Fibroblast of skin of right biceps (primary cell): ENCODE measurements around the gene DBN1.

Source experiments
- DNase-seq: peaks from one replicate; pipeline ENCODE4 v3.0.0-alpha.2; 2013

The DBN1 gene

DNA sequence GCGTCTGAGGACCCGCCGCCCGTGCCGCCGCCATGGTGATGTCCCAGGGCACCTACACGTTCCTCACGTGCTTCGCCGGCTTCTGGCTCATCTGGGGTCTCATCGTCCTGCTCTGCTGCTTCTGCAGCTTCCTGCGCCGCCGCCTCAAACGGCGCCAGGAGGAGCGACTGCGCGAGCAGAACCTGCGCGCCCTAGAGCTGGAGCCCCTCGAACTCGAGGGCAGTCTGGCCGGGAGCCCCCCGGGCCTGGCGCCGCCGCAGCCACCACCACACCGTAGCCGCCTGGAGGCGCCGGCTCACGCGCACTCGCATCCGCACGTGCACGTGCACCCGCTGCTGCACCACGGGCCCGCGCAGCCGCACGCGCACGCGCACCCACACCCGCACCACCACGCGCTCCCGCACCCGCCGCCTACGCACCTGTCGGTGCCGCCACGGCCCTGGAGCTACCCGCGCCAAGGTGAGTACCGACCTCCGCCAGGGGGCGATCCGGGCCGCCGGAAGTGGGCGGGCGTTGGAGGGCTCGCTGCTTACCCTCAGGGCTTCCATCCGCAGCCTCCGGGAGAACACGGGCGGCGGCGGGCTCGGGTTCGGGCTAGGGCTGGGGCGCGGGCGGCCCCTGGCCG, 18.3 kb downstream of the DBN1 start:
- peak; percentile 74 for DNase-seq

DNA sequence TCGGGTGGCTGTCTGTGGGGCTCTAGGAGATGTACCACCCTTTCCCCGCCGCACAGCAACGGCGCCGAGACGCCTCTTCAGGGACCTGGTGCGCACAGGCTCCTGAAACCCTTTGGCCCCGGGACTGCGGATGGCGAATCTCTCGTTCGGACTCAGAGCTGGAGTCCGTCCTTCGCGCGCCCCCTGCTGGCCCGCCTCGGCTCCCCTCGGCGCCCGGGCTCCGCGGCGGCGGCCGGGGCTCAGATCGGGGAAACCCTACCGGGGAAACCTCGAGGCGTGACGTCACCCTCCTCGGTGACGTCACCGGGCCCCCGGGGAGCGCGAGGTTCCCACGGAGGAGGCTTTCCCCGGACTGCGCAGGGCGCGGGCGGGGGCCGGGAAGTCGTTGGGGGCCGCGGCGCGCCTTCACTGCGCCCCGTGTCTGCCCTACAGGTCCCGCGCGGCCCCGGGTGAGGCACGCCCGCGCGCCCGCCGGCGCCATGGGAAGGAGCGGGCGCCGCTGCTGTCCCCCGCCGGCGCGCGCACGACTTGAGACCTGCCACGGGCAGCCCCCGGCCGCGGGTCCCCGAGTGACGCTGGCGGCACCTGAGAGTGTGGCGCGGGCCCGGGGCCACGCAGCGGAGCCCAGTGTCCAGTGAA, 18.9 kb downstream of the DBN1 start:
- DNase-seq, result peak; percentile 87

DNA sequence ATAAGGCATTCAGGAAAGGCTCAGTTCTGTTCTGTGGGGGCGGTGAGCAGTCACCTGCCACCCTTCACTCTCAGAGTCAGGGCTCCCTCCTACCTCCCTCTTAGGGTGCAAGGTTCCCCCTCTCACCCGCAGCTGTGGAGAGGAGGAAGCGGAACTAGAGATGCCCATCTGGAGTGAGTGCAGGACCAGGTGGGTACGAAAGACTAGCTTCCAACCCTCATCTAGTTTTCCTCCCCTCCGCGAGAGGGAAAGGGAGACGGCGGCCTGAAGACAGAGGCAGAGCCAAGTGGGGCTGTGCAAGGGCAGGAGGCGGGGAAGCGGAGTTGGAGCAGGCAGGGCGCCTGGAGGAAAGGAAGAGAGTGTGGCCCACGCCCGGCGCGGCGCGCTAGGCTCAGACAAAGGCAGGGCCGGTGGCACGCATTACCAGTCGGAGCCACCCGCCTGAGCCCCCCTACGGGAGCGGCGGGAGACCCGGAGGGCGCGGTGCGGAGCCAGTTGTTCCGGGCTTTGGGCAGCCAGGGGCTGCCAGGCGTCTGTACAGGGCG, 19.5 kb downstream of the DBN1 start:
- DNase-seq, result no peak

DNA sequence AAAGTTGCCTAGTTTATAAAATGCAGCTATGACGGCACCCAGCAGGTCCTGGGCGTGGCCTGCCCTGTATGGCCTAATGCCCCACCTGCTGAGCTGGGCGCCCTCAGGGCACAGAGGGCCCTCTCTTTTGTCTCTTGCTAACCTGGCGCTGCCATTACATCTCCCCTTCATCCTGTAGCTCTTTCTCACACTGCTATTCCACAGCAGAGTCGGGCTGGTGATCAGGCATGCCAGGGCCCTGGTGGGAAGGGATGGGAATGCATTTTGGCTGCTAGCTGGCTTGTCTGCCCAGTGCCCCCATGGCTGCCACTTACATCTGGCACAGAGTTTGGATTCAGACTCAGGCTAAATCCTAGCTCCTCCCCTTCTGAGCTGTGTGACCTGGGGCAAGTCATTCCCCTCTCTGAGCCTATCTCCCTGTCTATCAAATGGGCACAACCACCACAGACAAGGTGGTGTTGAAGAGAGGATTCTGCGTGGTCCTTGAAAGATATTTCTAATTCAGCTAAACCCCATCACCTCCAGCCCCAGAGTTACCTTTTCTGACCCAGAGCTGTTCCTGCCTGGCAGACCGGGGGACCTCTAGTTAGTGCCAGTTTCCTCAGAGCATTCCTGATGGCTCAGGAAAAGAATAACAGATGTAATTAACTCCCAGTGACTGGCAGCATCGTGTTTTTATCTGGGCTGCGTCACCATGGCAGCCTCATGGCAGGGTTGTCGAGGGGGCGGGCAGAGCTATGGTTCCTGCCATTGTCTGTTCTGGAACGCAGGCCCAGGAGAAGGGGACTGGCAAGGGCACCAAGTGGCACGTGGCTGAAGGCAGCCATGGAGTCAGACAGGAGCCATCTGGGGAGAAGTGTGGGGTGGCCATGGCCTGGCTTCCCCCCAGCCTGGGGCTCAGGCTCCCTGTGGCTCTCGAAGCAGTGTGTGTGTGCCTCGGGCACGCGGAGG, 20.5 kb downstream of the DBN1 start:
- no peak for DNase-seq

DNA sequence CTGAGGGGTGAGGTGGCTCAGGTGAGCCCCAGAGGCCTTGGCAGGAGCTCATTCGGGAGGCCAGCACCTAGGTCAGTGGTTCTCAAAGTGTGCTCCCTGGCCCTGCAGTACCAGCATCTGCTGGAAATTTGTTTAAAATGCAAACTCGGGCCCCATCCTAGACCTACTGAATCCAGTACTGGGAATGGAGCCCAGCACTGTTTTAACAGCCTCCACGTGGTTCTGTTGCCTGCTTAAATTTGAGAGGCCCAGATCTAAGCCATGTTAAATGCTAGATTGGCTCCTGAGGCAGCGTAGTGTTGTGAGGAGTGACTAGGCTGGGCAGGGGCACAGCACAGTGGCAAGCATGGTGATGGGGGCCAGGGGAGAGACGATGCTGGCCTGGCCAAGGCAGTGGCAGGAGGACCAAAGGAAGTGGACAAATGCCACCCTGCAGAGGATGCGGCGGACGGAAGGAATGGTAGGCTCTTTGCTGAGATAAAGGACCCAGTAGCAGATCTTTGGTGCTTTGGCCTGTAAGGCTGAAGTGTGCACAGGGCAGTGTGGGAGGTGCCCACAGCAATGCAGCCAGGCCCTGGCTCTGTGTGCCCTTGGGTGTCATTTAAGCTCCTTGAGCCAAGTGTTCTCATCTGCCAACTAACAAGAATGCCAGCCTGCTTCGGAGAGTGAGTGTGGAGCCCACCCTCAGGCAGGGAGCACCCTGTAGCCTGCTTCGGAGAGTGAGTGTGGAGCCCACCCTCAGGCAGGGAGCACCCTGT, 22.6 kb downstream of the DBN1 start:
- no peak for DNase-seq

DNA sequence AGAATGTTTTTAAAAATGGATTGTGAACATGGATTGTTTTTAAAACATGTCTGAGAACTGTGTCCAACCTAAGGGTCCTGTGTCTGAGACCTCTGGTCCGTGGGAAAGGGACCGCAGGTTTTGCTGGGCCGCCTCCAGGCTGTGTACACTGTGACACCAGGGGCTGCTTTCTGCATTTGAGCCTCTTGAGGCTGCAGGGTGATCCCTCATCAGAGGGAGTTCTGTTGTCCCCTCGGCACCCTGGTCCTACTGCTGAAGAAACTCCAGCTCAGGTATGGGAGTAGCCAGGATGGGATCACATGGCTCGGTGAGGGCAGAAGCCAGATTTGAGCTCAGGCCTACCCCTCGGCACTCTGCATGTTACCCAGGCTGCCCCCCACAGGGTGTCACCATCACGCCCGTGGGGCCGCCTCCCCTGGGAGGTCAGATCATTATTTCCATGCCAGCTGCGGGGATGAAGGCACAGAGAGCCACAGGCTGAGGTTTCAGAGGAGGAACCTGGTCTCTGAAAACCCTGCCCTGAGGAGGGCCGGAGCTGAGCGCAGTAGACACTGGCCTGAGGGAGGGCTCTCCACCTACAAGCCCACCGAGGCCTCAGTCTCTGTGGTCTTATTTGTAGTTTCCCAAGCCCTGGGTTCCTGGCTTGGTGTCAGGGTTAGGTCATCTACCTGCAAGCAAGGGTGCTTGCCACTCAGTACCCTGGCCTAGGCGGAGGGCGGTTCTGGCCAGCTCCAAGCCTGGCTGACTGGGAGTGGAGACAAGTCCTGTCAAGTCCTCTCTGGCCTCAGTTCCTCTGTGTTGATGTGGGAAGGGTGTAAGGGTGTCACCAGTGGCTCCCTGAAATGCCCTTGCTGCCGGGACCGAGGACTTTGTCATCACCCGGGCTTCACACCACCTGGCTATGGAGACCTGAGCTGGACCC, 24.0 kb downstream of the DBN1 start:
- no peak for DNase-seq

DNA sequence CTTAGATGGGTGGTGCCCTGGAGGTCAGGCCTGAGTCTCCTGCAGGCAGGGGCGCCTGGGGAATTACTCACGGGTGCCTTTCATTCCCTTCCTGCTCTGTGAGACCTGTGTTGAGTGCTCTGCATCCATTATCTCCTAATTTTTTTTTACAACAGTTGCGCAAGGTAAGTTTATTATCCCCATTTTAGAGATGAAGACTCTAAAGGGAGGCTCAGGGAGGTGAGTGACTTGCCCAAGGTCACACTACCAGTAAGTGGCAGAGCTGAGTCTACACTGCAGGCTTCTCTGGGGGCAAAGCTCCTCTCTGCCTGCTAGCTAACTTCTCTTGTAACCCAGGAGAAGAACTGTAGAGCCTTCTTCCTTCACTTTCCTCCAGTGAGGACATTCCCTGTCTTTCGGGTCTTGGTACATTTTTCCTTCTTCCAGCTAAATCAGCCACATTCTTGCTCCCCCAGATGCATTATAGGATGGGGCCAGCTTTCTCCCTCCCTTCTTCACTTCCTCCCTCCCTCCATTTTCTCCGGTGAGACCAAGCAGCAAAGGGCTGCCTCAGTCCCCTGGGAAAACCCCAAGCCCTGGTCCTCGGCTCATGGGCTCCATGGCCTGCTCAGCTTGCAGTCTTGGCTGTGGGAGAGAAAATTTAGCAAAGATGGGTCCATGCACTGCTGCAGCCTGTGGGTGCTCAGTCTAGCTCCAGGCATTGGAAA, 25.0 kb downstream of the DBN1 start:
- DNase-seq, result no peak

DNA sequence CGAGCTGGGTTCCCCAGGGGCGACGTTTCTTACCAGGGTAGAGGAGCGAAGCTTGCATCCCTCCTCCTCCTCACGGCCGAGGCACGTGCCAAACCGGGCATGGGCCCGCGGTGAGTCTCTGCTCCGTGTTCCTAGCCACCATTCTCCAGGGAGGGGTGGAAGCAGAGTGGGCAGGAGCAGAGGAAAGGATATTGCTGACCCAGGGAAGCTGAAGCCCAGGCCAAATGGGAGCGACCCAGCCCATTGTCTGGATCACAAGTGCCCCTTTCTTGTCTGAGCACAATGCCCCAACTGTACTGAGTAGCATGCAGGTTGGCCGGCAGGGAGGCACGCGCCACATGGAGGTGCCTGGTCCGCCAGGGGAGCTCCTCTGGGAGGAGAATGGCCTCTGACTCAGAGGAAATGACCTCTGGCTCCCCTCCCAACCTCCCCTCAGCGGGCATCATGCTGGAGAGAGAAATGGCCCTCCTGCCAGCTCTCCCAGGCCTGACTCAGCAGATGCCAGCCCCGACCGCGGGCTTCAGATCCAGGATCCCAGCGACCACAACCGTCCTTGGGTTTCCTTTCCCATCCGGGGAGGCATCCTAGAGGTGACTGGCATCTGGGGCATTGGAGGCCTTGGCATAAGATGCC, 25.7 kb downstream of the DBN1 start:
- peak; percentile 62 for DNase-seq

DNA sequence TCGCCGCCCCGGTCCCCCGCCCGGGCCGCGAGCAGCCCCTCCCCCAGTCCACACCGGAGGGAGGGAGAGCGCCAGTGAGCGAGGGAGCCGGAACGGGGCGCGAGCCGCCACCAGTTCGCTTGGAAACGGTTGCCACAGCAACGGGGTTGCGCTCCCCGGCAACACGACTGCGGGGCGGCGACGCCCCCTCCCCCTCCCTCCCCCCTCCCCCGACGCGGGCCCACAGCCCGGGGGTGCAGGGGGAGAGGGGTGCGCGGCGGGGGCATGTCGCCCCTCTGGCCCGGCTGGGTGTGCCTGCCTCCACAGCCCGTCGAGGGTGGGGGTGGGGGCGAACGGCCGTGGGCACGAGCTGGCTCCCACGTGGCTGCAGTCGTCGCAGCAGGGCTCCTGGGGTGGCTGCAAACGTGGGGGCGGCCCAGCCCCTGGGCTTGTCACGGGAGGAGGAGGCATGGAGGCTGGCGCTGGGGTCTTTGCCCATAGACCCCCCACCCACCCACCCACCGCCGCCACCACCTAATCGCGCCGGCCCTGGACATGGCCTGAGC, 26.3 kb downstream of the DBN1 start:
- DNase-seq, result peak; percentile 50

DNA sequence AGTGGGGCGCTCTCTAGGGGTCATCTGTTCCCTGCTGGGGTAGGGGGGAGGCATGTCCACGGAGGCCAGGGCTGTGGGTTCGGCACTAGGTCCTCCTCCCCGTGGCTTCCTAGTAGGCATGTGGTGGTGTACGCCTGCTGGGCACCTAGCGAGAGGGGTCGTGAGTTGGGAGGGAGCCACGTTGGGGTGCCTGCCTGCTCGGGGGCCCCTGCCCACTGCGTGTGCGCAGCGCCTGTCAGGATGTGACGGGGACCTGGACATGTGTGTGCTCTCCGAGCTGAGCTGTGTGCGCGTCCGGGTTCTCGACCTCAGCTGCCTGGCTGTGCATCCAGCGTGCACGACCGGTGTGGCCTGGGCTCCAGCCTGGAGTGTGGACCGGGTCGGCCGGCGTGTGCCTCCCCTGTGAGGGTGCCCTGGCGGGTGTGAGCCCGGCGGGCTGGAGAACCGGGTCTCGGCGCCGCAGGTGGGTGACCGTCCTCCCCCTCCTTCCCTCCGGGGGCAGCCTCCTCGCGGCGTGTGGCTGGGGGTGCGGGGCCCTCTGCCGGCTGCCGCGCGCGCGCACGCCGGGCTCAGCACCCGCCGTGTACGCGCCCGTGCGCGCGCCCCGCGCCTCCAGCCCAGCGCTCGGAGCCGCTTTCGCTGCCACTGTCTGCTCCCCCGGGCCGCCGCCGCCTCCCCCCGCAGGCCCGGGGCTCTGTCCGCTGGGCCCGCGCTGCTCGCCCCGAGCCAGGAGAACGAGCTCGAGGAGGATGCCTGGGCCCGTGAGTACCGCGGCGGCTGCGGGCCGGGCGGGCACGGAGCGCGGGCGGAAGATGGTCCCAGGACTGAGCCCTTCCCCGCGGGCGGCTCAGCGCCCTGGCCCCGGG, 27.0 kb downstream of the DBN1 start, which contains the start of gene PRR7:
Gene PRR7 (plus strand): TSS at position 615 of the 866 bp plus-strand sequence. CDS start 8,254 bp downstream, outside the sequence.
- DNase-seq, result peak; percentile 76

DNA sequence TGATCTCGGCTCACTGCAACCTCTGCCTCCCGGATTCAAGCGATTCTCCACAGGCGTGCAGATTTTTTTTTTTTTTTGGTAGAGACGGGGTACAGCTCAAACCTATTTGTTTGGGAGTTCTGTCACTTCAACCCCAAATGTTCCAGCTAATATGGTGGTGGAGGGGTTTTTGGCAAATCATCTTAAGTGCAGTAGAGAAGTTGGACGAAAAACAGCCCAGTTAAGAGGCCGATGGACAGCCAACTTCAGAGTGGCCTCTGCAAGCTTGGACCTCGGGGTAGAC, 27.6 kb downstream of the DBN1 start:
- no peak for DNase-seq

DNA sequence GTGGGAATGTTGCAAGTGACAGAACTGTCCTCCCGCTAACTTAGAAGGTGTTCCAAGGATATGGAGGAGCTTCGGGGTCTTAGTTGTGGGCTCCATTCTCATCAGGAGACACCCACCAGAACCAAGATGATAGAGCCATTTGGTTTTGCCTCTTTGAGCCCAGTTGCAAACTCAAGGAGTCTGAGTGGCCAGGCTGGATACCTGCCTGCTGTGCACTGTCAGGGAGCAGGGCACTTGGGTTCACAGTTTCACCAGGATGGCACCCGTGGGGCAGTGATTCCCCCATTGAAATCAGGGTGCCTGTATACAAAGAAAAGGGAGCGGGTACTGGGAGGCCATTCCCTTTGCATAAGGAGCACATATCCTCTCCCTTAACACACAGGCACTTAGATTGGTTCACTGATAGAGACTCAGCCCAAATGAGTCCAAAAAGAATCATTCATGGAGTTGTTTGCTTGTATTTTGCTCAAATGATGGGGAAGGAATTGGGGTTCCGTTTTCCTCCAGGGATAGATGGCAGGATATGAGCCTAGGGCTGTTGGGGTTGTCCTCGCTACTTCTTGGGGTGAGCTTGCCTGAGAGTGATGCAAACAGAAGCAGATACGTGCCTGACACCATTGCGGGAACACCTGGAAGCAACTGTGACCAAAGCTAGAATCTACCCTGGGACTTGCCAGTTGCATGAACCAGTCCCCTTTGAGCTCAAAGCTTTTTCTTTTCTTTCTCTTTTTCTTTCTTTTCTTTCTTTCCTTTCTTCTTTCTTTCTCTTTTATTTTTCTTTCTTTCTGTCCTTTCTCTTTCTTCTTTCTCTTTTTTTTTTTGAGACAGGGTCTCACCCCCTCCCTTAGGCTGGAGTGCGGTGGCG, 28.1 kb downstream of the DBN1 start:
- no peak for DNase-seq

DNA sequence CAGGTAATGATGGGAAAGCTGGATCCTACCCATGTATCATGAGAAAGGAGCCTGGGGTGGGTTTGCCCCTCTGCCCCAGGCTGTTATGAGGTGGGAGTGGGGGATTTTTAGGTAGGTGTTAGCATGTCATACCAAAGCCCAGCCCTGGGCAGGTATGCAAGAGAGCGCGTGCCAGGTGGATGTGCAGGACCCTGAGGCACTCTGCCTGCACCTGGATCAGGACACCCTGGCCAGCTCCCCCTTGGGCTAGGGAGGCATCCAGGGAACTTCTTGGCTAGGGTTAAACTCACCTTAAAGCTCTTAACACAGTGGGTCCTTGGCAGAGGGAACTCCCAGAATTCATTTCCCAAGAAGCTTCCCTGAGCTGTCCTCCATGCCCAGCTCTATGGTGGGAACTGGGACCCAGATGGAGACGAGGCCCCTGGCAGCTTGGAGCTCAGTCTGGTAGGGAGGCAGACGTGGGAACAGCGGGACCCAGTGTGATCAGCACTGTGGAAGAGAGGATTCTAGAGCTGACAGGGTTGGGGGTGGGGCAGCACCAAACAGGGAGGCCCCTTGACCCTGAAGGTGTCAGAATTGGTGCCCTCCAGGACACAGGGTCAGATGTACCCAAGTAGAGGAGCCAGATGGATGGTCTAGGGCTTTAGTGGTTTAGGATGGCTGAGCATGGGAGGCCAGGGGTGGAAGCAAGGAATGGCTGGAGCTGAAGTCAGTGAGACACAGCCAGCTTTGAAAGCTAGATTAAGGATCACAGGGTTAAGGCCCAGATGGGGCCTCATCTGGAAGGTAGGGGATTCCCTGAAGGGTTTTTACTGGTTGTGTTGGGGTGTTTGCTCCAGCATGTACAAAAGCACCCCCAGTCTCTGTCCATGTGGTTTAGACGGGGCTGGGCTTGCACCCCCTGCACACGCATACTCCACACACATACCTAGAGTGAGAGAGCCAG, 29.1 kb downstream of the DBN1 start:
- no peak for DNase-seq

DNA sequence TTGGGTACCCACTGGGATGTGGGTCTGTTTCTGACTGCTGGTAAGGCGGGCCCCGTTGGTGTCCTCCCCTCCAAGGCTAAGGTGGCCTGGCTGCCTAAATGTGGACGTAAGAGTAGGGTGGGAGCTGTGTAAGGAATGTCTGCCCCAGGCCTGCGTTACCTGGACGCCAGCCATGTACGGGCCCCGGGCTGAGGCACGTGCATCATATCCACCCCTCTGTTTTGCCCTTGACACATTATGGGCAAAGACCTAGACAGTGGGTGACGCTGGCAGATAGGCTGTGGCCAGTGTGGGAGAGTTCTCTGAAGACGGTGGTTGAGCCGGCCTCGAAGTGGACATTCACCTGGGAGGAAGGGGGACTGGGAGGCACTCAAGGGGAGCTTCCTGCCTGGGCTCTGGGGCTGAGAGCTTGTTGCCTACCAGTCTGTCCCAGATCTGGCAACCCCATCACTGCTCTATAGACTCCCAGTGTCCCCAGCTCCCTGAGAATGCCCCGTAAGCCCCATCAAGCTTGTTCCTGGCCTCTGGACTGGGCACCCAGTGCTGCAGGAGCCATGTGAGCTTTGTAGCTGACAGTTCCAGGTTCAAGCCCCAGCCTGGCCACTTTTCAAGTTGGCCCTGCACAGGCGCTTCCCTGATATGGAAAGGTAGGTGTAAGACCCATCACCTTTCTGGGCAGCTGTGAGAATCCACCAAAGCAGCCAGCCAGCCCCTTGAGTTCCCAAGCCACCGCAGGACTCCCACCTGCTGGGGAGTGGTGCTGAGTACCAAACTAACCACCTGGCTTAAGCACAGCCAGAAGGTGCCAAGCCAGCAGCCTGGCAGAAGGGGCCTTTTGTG, 30.1 kb downstream of the DBN1 start:
- no peak for DNase-seq

DNA sequence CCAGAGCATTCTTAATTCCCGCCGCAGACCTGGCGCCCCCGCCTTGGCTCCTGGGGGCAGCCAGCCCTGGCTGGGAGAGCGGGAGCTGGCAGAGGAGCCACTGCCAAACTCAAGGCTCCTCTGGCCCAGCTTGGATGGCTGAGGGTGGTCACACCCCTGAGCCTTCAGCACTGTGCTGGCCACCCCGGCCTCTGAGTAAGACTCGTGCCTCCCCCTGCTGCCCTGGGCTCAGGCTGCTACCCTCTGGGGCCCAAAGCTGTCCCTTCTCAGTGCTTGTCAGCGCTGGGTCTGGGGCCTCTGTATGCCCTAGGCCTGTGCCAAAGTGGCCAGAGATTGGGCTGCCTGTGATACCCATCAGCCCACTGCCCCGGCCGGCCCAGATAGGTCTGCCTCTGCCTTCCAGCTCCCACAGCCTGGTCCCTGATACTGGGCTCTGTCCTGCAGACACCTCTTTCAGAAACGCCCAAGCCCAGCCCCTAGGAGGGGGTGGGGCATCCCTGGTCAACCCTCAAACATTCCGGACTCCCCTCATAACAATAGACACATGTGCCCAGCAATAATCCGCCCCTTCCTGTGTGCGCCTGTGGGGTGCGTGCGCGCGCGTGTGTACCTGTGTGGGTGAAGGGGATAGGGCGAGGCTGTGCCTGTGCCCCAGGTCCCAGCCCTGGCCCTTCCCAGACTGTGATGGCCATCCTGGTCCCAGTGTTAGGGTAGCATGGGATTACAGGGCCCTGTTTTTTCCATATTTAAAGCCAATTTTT, 31.2 kb downstream of the DBN1 start:
- no peak for DNase-seq
